Upper lobe of right lung (tissue), 1 donor: ENCODE results near the gene CD86. TPM values are rescaled to one million over a fixed set of nuclear protein-coding genes. Genes with fewer than 3 reads are reported as not detected.

ENCODE experiments used
- ATAC-seq: fragments of 200-7000 bp; cut with Tn5 transposase; one replicate; pipeline ENCODE4 v1.9.1; 2020; ENCODE audit warnings: mild to moderate bottlenecking, moderate library complexity
- DNase-seq: peaks from one replicate; pipeline ENCODE4 v3.0.0-alpha.2; 2020
- H3K27ac ChIP-seq: fragments of 200-600 bp; one replicate; pipeline ENCODE4 v1.8.0; 2022
- H3K27me3 ChIP-seq: fragments of 200-600 bp; one replicate; pipeline ENCODE4 v1.8.0; 2022; ENCODE audit warnings: mild to moderate bottlenecking
- H3K36me3 ChIP-seq: fragments of 200-600 bp; one replicate; pipeline ENCODE4 v1.8.0; 2022
- H3K4me1 ChIP-seq: fragments of 200-600 bp; one replicate; pipeline ENCODE4 v1.8.0; 2022
- H3K4me3 ChIP-seq: fragments of 200-600 bp; one replicate; pipeline ENCODE4 v1.8.0; 2022; ENCODE audit warnings: mild to moderate bottlenecking
- H3K9me3 ChIP-seq: fragments of 200-600 bp; one replicate; pipeline ENCODE4 v1.8.0; 2022
- intact Hi-C: fragments of 100-400 bp; cut with DNase I; formaldehyde crosslinking; loops from one replicate; pipeline ENCODE4 v1.11.0; 2022
- total RNA-seq: library from RNA; stranded (reverse); fragmentation: NEBNext Ultra II Directional; extraction: Animal tissue kit (Norgen Biotek cat#: 25700); gene quantifications from one replicate; pipeline ENCODE4 v1.2.1, GENCODE V29; 2021
- TF ChIP-seq, protein P1 (sequence below): fragments of 200-600 bp; IDR thresholded peaks from one replicate; pipeline ENCODE4 v1.8.0; 2022; ENCODE audit warnings: antibody characterized with exemption
- donor health status: DM: no; HTN: yes; CAD: no; lungs with severe emphysema.

CD86 gene
- total RNA-seq, 1 donor from 2014 or later: 27.4 TPM

DNA sequence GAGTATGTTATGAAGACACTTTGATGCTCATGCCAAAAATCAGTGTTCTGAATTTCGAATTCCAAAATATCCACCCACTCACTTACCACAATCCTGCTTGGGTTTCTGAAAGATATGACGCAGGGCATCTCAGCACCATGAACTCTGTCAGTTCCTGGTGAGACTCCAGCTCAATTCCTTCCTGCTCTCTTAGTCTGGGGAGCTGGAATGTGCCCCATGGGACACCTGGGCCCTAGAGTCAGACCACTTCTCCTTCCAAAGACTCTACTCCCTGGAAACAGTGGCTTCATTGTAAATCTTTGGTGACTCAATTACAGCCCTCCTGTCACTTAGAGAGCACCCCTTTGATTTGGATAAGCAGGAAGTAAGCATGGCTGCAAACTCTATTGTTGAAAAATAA is 50.5 kb downstream of the CD86 start:
- no peaks in the 10 kb centered on the region for H3K27me3 ChIP-seq
- no peaks in the 10 kb centered on the region for H3K4me1 ChIP-seq
- ATAC-seq (no peak), DNase-seq (no peak)
- TF ChIP-seq, protein P1, sequence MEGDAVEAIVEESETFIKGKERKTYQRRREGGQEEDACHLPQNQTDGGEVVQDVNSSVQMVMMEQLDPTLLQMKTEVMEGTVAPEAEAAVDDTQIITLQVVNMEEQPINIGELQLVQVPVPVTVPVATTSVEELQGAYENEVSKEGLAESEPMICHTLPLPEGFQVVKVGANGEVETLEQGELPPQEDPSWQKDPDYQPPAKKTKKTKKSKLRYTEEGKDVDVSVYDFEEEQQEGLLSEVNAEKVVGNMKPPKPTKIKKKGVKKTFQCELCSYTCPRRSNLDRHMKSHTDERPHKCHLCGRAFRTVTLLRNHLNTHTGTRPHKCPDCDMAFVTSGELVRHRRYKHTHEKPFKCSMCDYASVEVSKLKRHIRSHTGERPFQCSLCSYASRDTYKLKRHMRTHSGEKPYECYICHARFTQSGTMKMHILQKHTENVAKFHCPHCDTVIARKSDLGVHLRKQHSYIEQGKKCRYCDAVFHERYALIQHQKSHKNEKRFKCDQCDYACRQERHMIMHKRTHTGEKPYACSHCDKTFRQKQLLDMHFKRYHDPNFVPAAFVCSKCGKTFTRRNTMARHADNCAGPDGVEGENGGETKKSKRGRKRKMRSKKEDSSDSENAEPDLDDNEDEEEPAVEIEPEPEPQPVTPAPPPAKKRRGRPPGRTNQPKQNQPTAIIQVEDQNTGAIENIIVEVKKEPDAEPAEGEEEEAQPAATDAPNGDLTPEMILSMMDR: no peak
- no peaks in the 10 kb centered on the region for H3K9me3 ChIP-seq
- H3K36me3 ChIP-seq: no peaks in the 10 kb centered on the region
- intact Hi-C loops: no loop called here
- H3K4me3 ChIP-seq: no peak overlapping the region
- H3K27ac ChIP-seq: no peak overlapping the region

DNA sequence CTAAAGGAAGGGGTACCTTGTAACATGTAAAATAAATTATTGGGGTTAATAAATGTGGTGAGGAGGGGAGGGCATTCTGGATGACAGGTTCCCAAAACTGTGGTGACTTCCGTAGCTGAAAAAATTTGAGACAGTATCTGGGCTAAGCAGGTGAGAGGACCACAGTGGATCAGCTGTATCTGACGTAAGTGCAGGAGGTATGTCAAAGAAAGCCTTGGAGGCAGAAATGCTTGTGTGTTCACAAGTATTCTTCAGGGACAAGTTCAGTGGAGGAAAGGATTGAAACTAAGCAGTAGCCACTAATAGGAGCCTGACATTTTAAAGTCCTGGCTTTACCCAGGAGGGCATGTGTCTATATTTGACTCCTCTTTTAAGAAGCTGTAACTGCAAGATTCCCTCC is 52.0 kb downstream of the CD86 start:
- TF ChIP-seq, protein P1: no peak
- no peak overlapping the region for H3K27ac ChIP-seq
- ATAC-seq (no peak), DNase-seq (no peak)
- H3K4me3 ChIP-seq: no peak overlapping the region
- H3K36me3 ChIP-seq: no peaks in the 10 kb centered on the region
- intact Hi-C loops: no loop called here
- no peaks in the 10 kb centered on the region for H3K4me1 ChIP-seq
- H3K27me3 ChIP-seq: no peaks in the 10 kb centered on the region
- no peaks in the 10 kb centered on the region for H3K9me3 ChIP-seq

DNA sequence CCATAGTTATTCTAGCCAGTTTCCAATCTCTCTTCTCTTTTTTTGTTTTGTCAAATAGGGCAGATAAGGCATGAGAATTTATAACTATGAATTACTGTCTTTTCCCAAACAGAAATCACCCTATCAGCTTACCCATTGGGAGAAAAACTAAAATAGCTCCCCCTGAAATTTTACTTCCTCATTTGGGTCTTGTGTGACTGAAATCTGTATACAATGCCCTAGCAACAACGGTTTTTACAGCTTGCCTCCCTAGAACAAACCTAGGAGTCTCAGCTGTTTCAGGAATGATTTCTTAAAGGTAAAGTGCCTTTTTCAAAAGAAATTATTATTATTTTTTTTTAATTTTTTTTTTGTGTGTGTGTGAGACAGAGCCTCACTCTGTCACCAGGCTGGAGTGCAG is 56.8 kb downstream of the CD86 start:
- H3K9me3 ChIP-seq: no peaks in the 10 kb centered on the region

DNA sequence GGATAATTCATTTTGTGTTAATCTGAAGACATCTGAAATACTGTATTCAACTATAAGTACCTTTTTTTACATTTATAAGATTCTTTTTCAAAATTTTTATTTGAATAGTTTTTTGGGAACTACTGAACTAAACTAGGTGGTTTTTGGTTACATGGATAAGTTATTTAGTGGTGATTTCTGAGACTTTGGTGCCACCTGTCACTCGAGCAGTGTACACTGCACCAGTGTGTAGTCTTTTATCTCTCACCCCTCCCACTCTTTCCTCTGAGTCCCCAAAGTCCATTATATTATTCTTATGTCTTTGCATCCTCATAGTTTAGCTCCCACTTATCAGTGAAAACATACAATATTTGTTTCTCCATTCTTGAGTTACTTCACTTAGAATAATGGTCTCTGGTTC is 57.6 kb downstream of the CD86 start:
- no peak for ATAC-seq
- TF ChIP-seq, protein P1: no peak
- H3K4me1 ChIP-seq: no peaks in the 10 kb centered on the region
- H3K4me3 ChIP-seq: no peak overlapping the region
- DNase-seq: no peak
- H3K27ac ChIP-seq: no peak overlapping the region
- intact Hi-C loops: no loop called here
- H3K27me3 ChIP-seq: no peaks in the 10 kb centered on the region
- no peaks in the 10 kb centered on the region for H3K36me3 ChIP-seq
- no peaks in the 10 kb centered on the region for H3K9me3 ChIP-seq

More for the DNA sequence above, 56.8 kb downstream of the CD86 start:
- no peak for ATAC-seq
- TF ChIP-seq, protein P1: no peak
- Histone ChIP-seq H3K27me3 (no peaks in the 10 kb centered on the region), H3K4me1 (no peaks in the 10 kb centered on the region), H3K27ac (no peak overlapping the region), H3K36me3 (no peaks in the 10 kb centered on the region), H3K4me3 (no peak overlapping the region)
- intact Hi-C loops: no loop called here
- no peak for DNase-seq

GRCh38 chr3:122123850-122124249 is 68.7 kb downstream of the CD86 start:
- no peak overlapping the region for H3K4me3 ChIP-seq
- intact Hi-C loops: no loop called here
- H3K36me3 ChIP-seq: no peaks in the 10 kb centered on the region
- no peak for ATAC-seq
- no peaks in the 10 kb centered on the region for H3K27me3 ChIP-seq
- H3K4me1 ChIP-seq: no peaks in the 10 kb centered on the region
- DNase-seq: no peak
- no peak overlapping the region for H3K27ac ChIP-seq
- no peaks in the 10 kb centered on the region for H3K9me3 ChIP-seq
- TF ChIP-seq, protein P1: no peak

- intact Hi-C loops: no loop called here
- no peak for ATAC-seq
- TF ChIP-seq, protein P1: no peak
Observed at GRCh38 chr3:122132949-122133540, 77.9 kb downstream of the CD86 start.

More at GRCh38 chr3:122132949-122133540, 77.9 kb downstream of the CD86 start:
- Histone ChIP-seq H3K9me3 (no peaks in the 10 kb centered on the region), H3K4me1 (no peaks in the 10 kb centered on the region), H3K27me3 (no peaks in the 10 kb centered on the region), H3K27ac (no peak overlapping the region), H3K4me3 (no peak overlapping the region), H3K36me3 (no peaks in the 10 kb centered on the region)
- DNase-seq: no peak
